H1 (cell line): ENCODE data around the gene OR10A6. TPM values are rescaled to one million over a fixed set of nuclear protein-coding genes. Genes with fewer than 3 reads are reported as not detected.

Experiments
- CHD7 ChIP-seq: fragments of 300-600 bp; sonication (generic); IDR thresholded peaks from 2 replicates; pipeline ENCODE4 v1.7.1; 2012; ENCODE audit warnings: low read length, moderate library complexity, mild to moderate bottlenecking, inconsistent platforms; ENCODE audit not compliant: insufficient replicate concordance
- RBBP5 ChIP-seq: IDR thresholded peaks from 2 replicates; pipeline ENCODE4 v1.7.1; 2012; ENCODE audit warnings: low read depth, mild to moderate bottlenecking, inconsistent platforms, low read length, moderate library complexity, borderline replicate concordance
- SIN3A ChIP-seq, 2 experiments: IDR thresholded peaks in 1 of 2; conservative IDR thresholded peaks in 1 of 2; 2 replicates each; pipeline ENCODE4 v1.6.1; 2011 to 2012; ENCODE audit warnings: low read length in 2 of 2, improper control_type of control experiment in 1 of 2, low read depth in 1 of 2, mild to moderate bottlenecking in 1 of 2
- polyA plus RNA-seq, 7 experiments: library from polyadenylated mRNA; depleted of rRNA in 3 of 7; stranded (reverse) in 5 of 7; unstranded in 2 of 7; fragments of >200 nt in 5 of 7; fragments of 200-250 nt in 2 of 7; gene quantifications; 1 replicate in 5 of 7; 2 replicates in 1 of 7; 4 replicates in 1 of 7; pipeline versions ENCODE4 v1.2.1 to v1.2.3, GENCODE V29; 2011 to 2013; ENCODE audit warnings: missing spikeins in 2 of 7, mixed read lengths in 2 of 7
- total RNA-seq: library from RNA; stranded (reverse); fragmentation: NEBNext Ultra II Directional; extraction: Animal tissue kit (Norgen Biotek cat#: 25700); gene quantifications from 2 replicates; pipeline ENCODE4 v1.2.1, GENCODE V29; 2021

OR10A6 gene
- total and polyA plus RNA-seq, 2 of the 8 experiments (the other 6 are each of a cell fraction or from before 2014, with no cell fraction given) = not detected

- TF ChIP-seq CHD7 (no peak), SIN3A (conservative IDR thresholded peaks at IDR 0.05 in 1 of 2, IDR thresholded peaks at IDR 0.05 in 1 of 2; ENCODE audit: low read depth in 1 of 2, low read length in 2 of 2) (no peak), RBBP5 (no peak)
These were observed 3.4 kb downstream of the OR10A6 start (continued) for GRCh38 chr11:7927635-7928034.
